Measurements from ENCODE around the gene HSD17B3. TPM values are rescaled to one million over a fixed set of nuclear protein-coding genes. Genes with fewer than 3 reads are reported as not detected.

The HSD17B3 gene
- total RNA-seq, 4 donors from 2014 or later = 1.1 TPM; not detected in 3

GRCh38 chr9:96204853-96205252 is 97.1 kb downstream of the HSD17B3 start:
- intact Hi-C loops (cut with DNase I; ENCODE audit: low total_unique reads) = no loop called here
- no peak overlapping the region for H3K4me3 ChIP-seq (ENCODE audit: low read depth, poor library complexity, severe bottlenecking)
- WGBS, 2 donors = 98 to 100% methylated on average over 2 of the region's 2 CpGs
- peak in 1 of 2 donors; percentile 40 for DNase-seq (ENCODE audit: low spot score in 2 of 2)
- TF ChIP-seq POLR2A (IDR thresholded peaks at IDR 0.05) (no peak), CTCF (IDR thresholded peaks at IDR 0.05) (no peak)

- no peak overlapping the region for H3K4me3 ChIP-seq (ENCODE audit: low read depth, poor library complexity, severe bottlenecking)
- intact Hi-C loops (cut with DNase I; ENCODE audit: low total_unique reads) = no loop called here
- DNase-seq (ENCODE audit: low spot score in 2 of 2) = peak; percentile 40 to 91
- TF ChIP-seq POLR2A (IDR thresholded peaks at IDR 0.05) (no peak), CTCF (IDR thresholded peaks at IDR 0.05) (no peak)
- 37 to 43% methylated on average over 18 of the region's 18 CpGs for WGBS, 2 donors
These were observed 98.0 kb downstream of the HSD17B3 start for GRCh38 chr9:96203867-96204501.

GRCh38 chr9:96202971-96203780 is 98.8 kb downstream of the HSD17B3 start:
- no peak for TF ChIP-seq CTCF (IDR thresholded peaks at IDR 0.05)
- no peak for TF ChIP-seq POLR2A (IDR thresholded peaks at IDR 0.05)
- intact Hi-C loops (cut with DNase I; ENCODE audit: low total_unique reads) = no loop called here
- peak in 1 of 2 donors; percentile 62 for DNase-seq (ENCODE audit: low spot score in 2 of 2)
- no peak overlapping the region for H3K4me3 ChIP-seq (ENCODE audit: low read depth, poor library complexity, severe bottlenecking)
- 91 to 92% methylated on average over 13 of the region's 13 CpGs for WGBS, 2 donors

GRCh38 chr9:96201140-96201539 is 100.8 kb downstream of the HSD17B3 start:
- intact Hi-C loops (cut with DNase I; ENCODE audit: low total_unique reads) = no loop called here
- H3K4me3 ChIP-seq (ENCODE audit: low read depth, poor library complexity, severe bottlenecking) = no peak overlapping the region
- peak in 1 of 2 donors; percentile 26 for DNase-seq (ENCODE audit: low spot score in 2 of 2)
- TF ChIP-seq POLR2A (IDR thresholded peaks at IDR 0.05) (no peak), CTCF (IDR thresholded peaks at IDR 0.05) (no peak)
- 89% methylated on average over 6 of the region's 6 CpGs for WGBS, 2 donors

- peak in 1 of 2 donors; percentile 68 for DNase-seq (ENCODE audit: low spot score in 2 of 2)
- WGBS, 2 donors = 65 to 70% methylated on average over 5 of the region's 5 CpGs
- TF ChIP-seq POLR2A (IDR thresholded peaks at IDR 0.05) (no peak), CTCF (IDR thresholded peaks at IDR 0.05) (no peak)
- intact Hi-C loops (cut with DNase I; ENCODE audit: low total_unique reads) = no loop called here
- H3K4me3 ChIP-seq (ENCODE audit: low read depth, poor library complexity, severe bottlenecking) = no peak overlapping the region
These were observed 103.0 kb downstream of the HSD17B3 start for GRCh38 chr9:96199006-96199405.
